GM12891 (cell line): ENCODE measurements around the gene FAH.

ENCODE experiments used
- DNase-seq: peaks from one replicate; pipeline ENCODE4 v3.0.0; 2011; ENCODE audit warnings: low spot score; ENCODE audit not compliant: insufficient read length
- FAIRE-seq: peaks from 2 replicates; lab custom pipeline; 2011; peaks lifted over from hg19 to GRCh38; lab: Jason Lieb, UNC
- PAX5 ChIP-seq: IDR thresholded peaks from 2 replicates; pipeline ENCODE4 v1.6.1; 2011; ENCODE audit warnings: low read length, moderate library complexity, mild to moderate bottlenecking; ENCODE audit not compliant: insufficient read depth, severe bottlenecking
- POLR2A ChIP-seq: IDR thresholded peaks from 2 replicates; pipeline ENCODE4 v1.6.1; 2011; ENCODE audit warnings: low read depth, low read length, control low read depth
- POLR2AphosphoS5 ChIP-seq: IDR thresholded peaks from 2 replicates; pipeline ENCODE4 v1.6.1; 2011; ENCODE audit warnings: low read depth, low read length, control low read depth
- POU2F2 ChIP-seq: IDR thresholded peaks from 2 replicates; pipeline ENCODE4 v1.6.1; 2011; ENCODE audit warnings: low read depth, mild to moderate bottlenecking, control low read depth, low read length, moderate library complexity
- SPI1 ChIP-seq: IDR thresholded peaks from 2 replicates; pipeline ENCODE4 v1.6.1; 2011; ENCODE audit warnings: low read depth, low read length, control low read depth
- TAF1 ChIP-seq: IDR thresholded peaks from 2 replicates; pipeline ENCODE4 v1.6.1; 2011; ENCODE audit warnings: low read depth, low read length, control low read depth

Gene FAH

GRCh38 chr15:80203361-80203885 is 50.6 kb downstream of the FAH start:
- FAIRE-seq (no peak), DNase-seq (no peak)
- TF ChIP-seq POU2F2 (no peak), POLR2AphosphoS5 (no peak), PAX5 (no peak), POLR2A (no peak), TAF1 (no peak), SPI1 (no peak)

GRCh38 chr15:80204231-80204630 is 51.4 kb downstream of the FAH start:
- TF ChIP-seq POU2F2: no peak
- no peak for TF ChIP-seq POLR2AphosphoS5
- TF ChIP-seq SPI1: no peak
- no peak for TF ChIP-seq POLR2A
- no peak for TF ChIP-seq TAF1
- TF ChIP-seq PAX5: no peak
- no peak for DNase-seq
- no peak for FAIRE-seq

DNA sequence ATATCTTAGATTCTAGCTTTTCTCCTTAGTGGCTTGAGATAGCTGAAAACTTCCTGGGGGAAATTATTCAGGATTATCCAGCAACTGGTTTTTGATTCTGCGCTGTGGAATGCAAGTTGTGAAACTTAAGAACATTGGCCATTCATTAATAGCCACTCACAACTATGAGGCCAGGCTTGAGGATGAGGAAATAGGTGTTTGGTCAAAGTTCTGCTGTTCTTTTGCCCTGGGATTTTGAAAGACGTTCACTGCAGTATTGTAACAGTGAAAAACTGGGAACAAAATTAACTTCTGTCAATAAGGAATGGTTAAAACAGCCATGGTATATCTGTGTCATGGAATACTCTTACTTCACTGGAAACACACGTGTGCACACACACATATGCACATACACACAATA is 55.1 kb downstream of the FAH start:
- no peak for FAIRE-seq
- TF ChIP-seq POLR2AphosphoS5 (no peak), PAX5 (no peak), TAF1 (no peak), SPI1 (no peak), POU2F2 (no peak), POLR2A (no peak)
- no peak for DNase-seq

DNA sequence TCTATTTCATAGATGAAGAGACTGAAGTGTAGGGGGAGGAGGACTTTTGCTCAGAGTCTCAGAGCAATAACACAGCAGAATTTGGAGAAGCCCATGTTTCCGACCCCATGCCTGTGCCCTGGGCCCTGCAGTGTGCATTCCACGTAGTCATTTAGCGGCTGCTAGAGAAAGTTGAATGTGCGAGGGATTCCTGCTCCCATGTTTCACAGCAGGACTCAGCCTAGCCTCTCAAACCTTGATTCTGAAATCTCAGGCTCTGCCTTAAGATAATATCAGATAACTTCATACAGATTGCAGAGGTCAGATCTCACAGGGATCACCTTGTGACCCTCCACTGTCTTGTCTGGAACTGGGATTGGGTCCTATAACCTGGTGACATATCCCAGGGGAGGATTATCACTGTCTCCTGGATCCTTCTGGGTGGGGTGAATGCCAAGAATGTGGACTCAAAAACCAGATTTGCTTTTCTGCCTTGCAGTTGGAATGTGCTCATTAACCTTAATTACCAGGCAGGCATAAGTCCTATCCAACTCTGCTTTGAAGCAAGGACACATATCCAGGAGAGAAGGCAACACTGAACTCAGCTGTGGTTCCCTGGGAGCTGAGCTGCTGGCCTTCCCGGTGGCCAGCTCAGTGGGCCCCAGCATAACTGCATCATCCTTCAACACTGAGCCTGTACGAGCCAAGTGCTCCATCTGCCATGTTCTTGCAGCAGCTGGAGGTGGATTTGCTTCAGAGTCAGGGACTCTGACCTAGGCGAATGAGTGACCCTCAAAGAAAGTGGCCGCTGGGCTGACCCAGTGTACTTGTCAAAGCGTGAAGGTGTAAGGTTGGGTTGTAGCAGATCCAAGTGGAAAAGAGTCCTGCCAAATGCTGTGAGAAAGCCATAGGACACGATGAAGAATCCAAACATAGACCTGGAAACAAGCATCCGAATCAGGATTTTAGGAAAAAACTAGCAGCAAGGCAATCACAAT is 56.2 kb downstream of the FAH start:
- DNase-seq: no peak
- FAIRE-seq: no peak

DNA sequence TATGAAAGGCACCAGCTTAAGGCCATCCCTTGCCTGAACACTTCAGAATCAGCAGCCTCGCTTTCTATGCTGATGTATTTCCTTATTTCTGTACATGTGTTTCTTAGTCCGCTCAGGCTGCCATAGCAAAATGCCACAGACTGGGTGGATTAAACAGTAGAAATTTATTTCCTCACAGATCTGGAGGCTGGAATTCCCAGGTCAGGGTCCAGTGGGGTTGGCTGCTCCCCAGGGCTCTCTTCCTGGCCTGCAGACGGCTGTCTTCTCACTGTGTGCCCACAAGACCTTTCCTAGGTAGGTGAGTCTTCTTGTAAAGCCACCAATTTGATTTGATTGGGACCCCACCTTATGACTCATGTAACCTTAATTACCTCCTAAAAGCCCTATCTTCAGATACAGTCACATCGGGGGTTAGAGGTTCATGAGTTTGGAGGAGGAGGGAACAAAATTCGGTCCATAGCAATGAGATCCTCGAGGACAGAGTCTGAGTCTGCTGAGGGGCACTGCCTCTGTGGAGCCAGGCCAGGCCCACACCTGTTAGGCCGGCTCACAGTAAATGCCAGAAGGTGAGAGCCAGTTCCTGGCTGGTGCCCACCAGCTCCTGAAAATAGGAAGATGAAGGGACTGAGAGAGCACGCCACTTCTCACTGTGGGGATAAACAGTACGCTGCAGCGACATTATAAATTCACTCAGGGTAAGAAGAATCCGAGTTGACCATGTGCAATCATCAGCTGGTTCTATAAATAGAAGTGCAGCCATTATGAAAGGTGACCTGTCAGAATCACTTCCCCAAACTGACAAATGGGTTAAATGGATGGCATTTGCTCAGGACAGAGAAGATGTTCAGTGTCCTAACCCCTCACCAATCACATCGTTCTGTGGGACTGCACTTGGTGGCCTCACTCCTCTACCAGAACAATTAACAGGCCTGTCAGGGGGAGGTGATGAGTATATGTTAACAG is 58.1 kb downstream of the FAH start:
- TF ChIP-seq PAX5: no peak
- TF ChIP-seq POLR2A: no peak
- no peak for TF ChIP-seq TAF1
- TF ChIP-seq SPI1: peak; percentile 93
- FAIRE-seq: peak; percentile 80
- DNase-seq: no peak

More for the DNA sequence above, 56.2 kb downstream of the FAH start:
- TF ChIP-seq PAX5: no peak

GRCh38 chr15:80211976-80212375 is 59.2 kb downstream of the FAH start:
- DNase-seq: no peak
- FAIRE-seq: no peak
- TF ChIP-seq TAF1: no peak
- TF ChIP-seq POLR2A: no peak
- no peak for TF ChIP-seq POLR2AphosphoS5
- TF ChIP-seq POU2F2: no peak
- TF ChIP-seq SPI1: no peak
- TF ChIP-seq PAX5: no peak

- FAIRE-seq (no peak), DNase-seq (no peak)
- TF ChIP-seq POLR2AphosphoS5 (no peak), SPI1 (no peak), PAX5 (no peak), POU2F2 (no peak), TAF1 (no peak), POLR2A (no peak)
Observed at GRCh38 chr15:80214910-80215309, 62.1 kb downstream of the FAH start.

DNA sequence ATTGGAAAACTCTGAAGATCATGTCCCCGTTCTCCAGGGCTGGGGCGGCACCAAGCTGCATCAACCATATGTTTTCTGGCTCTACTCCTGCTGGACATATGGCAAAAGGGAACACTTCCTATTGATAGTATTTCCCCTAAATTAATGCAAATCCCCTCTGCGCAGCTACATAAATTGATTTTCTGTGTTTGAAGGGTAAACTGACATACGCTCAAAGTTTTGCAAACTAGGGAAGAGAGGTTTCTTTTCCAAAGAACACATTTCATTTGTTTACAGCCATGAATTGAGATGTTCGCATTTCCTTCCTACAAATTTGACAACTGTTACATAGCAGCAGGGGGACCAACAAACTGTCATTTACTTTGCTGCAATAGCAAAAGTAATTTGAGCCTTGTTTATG is 63.3 kb downstream of the FAH start:
- TF ChIP-seq POU2F2 (no peak), SPI1 (no peak), POLR2AphosphoS5 (no peak), POLR2A (no peak), TAF1 (no peak), PAX5 (no peak)
- FAIRE-seq (no peak), DNase-seq (no peak)

- TF ChIP-seq POU2F2: no peak
- DNase-seq (no peak), FAIRE-seq (no peak)
Observed at GRCh38 chr15:80216911-80217310, 64.1 kb downstream of the FAH start.

DNA sequence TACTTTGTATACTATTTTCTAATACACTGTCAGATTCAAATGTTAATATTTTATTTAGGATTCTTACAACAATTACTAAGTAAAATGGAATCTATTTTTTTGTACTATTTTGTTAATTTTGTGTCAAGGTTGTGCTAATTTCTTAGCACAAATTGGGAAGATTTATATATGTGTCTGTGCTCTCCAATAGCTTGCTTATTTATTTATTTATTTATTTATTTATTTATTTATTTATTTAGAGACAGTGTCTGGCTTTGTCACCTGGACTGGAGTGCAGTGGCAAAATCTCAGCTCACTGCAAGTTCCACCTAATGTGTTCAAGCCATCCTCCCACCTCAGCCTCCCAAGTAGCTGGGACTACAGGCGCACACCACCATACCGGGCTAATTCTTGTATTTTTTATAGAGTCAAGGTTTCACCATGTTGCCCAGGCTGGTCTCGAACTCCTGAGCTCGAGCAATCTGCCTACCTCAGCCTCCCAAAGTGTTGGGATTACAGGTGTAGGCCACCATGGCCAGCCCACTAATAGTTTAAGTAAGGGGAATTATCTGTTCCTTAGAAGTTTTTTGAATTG is 64.6 kb downstream of the FAH start:
- TF ChIP-seq POU2F2 (no peak), PAX5 (no peak), POLR2AphosphoS5 (no peak), POLR2A (no peak), SPI1 (no peak), TAF1 (no peak)
- FAIRE-seq: no peak
- DNase-seq: no peak
